ENCODE results near the gene METTL15.
"Not testable (repeated sequence)": the region's sequence is repeated elsewhere in the genome, so short reads cannot be mapped to it uniquely, and the experiment has no call there.

Gene METTL15

GRCh38 chr11:28296426-28296825 is 188.2 kb downstream of the METTL15 start:
- DNase-seq (ENCODE audit: low read depth in 2 of 2), result no peak

GRCh38 chr11:28298209-28298608 is 190.0 kb downstream of the METTL15 start:
- no peak for DNase-seq (ENCODE audit: low read depth in 2 of 2)

DNA sequence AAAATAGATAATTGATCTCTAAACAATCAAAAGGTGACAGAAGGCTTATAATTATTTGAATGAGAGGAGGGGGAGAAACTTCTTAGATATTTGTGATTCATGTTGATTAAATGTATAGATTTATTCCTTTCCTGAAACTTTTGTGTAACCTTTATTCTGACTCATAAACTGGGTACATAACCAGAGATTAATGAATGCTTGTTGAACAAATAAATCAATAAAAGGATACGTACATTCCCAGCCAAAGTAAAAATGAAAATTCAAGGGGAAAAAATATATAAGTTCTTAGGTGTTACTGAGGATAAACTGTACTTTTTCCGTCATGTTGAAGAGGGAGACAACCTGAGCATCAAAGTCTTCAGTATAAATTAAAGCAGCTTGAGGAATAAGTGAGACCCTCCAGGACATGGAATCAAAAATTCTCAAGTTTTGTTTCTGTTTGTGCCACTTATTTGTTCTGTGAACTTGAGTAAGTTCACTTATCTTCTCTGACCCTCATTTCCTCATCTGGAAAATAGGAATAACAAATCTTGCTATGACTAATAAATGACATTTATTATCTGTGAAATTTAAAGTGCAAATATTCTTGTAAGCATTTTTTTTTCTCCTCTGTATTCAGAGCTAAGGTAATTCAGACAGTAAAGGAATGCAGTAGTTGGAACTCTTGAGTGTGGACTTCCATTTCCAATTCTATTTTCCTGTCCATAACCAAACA is 195.4 kb downstream of the METTL15 start:
- no peak for DNase-seq (ENCODE audit: low read depth in 2 of 2)

DNA sequence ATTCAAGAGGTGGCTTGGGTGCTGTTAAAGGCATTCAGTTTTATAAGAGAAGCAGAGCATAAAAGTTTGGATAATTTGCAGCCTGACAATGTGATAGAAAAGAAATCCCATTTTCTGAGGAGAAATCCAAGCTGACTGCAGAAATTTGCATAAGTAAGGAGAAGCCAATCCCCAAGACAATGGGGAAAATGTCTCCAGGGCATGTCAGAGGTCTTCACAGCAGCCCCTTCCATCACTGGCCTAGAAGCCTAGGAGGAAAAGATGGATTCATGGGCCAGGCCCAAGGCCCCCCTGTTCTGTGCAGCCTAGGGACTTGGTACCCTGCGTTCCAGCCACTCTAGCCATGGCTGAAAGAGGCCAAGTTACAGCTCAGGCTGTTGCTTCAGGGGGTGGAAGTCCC is 207.3 kb downstream of the METTL15 start:
- no peak for DNase-seq (ENCODE audit: low read depth in 2 of 2)

DNA sequence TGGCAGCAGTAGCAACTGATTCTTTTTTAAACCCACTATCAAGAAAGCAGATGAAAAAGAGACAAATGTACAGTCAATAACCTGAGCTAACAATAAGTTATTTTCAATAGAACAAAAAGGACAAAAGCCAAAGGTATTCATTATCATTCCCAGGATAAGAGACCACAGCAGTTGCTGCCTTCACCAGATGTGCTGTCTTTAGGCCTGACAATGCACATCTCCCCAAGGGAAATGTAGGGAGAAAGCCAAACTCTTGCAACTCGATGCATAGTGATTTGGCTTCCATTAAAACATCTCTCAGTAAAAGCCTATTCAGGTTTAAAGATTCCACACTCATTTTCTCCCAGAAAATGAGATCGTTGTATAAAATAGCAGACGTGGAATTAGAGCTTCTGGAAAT is 210.7 kb downstream of the METTL15 start:
- no peak for DNase-seq (ENCODE audit: low read depth in 2 of 2)

GRCh38 chr11:28323621-28324020 is 215.4 kb downstream of the METTL15 start:
- no peak for DNase-seq (ENCODE audit: low read depth in 2 of 2)

DNA sequence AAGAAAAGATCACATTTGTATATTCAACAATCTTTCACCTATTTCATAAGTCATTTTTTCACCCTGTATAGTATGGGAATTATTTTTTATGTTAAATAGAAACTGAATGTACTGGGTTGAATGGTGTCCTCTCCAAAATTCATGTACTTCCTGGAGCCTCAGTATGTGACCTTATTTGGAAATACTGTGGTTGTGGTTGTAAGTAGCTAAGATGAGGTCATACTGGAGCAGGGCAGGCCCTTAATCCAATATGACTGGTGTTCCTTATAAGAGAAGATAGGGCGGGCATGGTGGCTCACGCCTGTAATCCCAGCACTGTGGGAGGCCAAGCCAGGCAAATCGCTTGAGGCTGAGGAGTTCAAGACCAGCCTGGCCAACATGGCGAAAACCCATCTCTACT is 224.2 kb downstream of the METTL15 start:
- DNase-seq (ENCODE audit: low read depth in 2 of 2), result not testable (repeated sequence)

DNA sequence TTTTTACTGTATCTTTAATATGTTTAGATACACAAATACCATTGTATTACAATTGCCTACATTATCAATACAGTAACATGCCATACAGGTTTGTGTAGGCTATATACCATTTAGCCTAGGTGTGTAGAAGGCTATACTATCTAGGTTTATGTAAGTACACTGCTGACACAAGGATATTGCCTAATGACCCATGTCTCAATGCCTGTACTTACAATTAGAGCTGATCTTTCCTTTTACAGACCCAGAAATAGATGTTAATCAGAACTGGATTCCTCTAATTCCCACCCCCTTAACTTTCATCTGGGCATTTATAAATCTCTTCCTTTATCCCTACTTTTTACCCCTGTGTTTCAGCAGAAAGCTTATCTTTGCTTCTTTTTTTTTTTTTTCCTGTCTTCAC is 229.5 kb downstream of the METTL15 start:
- DNase-seq (ENCODE audit: low read depth in 2 of 2), result no peak

DNA sequence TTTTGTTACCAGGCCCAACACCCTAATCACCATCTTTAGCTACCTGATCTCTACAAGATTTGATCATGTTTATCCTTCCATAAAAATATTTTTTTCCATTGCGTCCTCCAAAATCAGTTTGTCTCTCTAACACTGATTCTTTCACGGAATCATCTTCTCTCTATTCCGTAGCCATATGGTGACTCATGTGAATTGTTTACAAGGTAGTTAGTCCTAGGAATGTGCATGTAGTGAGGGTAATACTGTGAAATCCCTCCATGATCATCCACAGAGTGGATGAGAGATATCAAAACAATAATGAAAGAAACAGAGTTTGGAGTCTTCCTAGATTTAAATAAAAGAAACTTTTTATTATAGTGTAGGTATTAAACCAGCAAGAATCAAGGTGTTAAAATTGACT is 230.2 kb downstream of the METTL15 start:
- no peak for DNase-seq (ENCODE audit: low read depth in 2 of 2)

DNA sequence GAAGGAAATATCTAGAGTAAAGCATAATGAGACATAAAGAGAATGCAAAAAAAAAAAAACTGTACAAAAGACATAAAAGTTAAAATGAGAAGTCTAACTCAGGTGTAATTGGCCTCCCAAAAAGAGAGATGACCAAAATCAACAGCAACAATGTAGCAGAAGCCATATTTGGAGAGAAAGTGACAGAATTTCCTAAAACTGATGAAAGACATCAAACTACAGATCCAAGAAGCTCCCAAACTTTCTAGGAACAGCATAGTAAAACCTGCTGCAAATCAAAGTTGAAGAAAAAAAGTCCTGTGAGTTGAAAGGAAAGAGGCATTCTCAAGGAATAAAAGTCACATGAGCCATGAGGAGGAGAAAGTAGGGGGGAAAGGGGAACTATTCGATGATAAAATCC is 231.3 kb downstream of the METTL15 start:
- no peak for DNase-seq (ENCODE audit: low read depth in 2 of 2)

GRCh38 chr11:28342716-28343115 is 234.5 kb downstream of the METTL15 start:
- DNase-seq (ENCODE audit: low read depth in 2 of 2), result no peak

GRCh38 chr11:28343304-28344233 is 235.4 kb downstream of the METTL15 start:
- DNase-seq (ENCODE audit: low read depth in 2 of 2), result no peak

GRCh38 chr11:28346209-28346608 is 238.0 kb downstream of the METTL15 start:
- no peak for DNase-seq (ENCODE audit: low read depth in 2 of 2)

DNA sequence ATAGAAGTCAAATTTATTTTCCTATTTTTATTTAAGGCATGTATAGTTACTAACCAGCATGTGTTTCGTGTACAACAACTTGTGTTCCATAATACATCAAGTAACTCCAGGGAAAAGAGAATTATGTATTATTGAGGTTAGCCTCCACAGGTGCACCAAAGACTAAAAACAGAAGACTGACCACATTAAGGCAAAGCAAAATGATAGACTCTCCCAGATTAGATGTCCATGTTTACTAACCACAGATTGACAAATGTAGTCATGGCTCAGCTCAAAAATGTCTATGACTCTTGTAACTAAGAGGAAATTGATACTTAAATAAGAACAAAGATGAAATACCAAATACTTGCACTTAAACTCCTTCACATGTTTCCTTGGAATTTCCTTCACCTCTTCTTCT is 238.5 kb downstream of the METTL15 start:
- no peak for DNase-seq (ENCODE audit: low read depth in 2 of 2)

- no peak for DNase-seq (ENCODE audit: low read depth in 2 of 2)
Observed at GRCh38 chr11:28347371-28347770, 239.2 kb downstream of the METTL15 start.

- no peak for DNase-seq (ENCODE audit: low read depth in 2 of 2)
Observed at GRCh38 chr11:28350216-28350615, 242.0 kb downstream of the METTL15 start.

DNA sequence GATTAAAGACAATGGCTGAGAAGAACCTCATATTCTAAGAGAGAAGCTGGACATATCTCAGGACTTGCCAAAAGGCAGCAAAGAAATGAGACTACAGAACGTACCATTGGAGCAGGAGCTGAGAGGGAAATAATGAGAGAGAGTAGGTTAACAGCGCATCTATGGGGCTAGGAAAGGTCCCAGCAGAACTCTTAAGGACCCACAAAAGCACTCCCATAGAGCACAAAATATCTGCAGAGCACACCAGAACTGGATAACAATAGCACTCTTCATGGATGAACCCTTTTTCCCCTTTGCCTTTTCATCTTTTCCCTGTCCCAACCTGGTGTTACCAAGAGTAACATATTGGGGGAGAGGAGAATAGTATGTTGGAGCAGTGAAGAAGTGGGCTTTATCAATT is 245.8 kb downstream of the METTL15 start:
- DNase-seq (ENCODE audit: low read depth in 2 of 2), result no peak

DNA sequence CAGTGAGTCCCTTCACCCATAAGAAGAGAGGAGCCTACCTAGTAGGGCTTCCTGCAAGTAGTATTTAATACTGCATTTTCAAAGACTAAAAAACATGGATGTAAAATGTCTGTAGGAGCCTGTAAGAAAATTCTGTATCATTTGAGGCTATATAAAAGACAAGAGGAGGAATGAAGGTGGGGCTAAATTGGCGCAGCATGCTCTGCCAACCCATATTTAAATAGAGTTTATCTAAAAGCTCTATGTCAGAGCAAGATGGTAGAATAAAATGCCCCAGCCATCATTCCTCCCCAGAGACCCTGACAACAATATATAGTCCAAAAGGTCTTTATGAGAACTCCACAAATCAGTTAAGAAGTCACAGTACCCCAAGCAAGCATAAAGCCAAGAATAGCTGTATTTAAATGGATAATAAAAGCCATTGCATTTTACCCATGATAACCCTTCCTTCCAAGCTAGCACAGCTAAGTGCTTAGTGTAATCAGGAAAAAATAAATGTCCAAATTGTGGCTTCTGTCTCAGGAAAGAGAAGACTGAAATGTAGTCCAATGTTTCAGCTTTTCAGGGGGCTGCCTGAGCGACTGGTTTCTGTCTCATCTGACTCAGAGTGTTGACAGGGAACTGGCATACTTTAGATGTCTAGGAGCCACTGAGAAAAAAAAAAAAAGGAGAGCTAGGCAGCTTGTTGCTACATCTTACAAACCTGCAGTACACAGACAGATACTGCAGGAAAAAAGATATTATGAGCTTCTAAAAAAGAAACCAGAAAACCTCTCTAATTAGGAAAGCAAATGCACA is 258.6 kb downstream of the METTL15 start:
- no peak for DNase-seq (ENCODE audit: low read depth in 2 of 2)

- DNase-seq (ENCODE audit: low read depth in 2 of 2), result not testable (repeated sequence)
Observed at GRCh38 chr11:28378095-28378494, 269.9 kb downstream of the METTL15 start.
